Skeletal muscle cell (primary cell): Measurements from ENCODE around the gene SLC12A4.
"Not testable (repeated sequence)": the region's sequence is repeated elsewhere in the genome, so short reads cannot be mapped to it uniquely, and the experiment has no call there.

Experiments
- DNase-seq: peaks from one replicate; pipeline ENCODE4 v3.0.0-alpha.2; 2010; ENCODE audit warnings: low read depth
- H3K4me3 ChIP-seq: 2 replicates; pipeline ENCODE4 v1.5.1; 2011; ENCODE audit warnings: low read depth, mild to moderate bottlenecking, control low read depth, low read length, moderate library complexity

The SLC12A4 gene

GRCh38 chr16:67968400-67969253 is at the start of gene SLC12A4:
TSS of gene SLC12A4 (minus strand) at chr16:67968637. CDS start at chr16:67968553, 84 bp downstream.
- H3K4me3 ChIP-seq: peak within 1 kb of the TSS; percentile 67
- peak; percentile 40 for DNase-seq

- no peak for DNase-seq
- no peak within 1 kb of the TSS for H3K4me3 ChIP-seq
These were observed 47.2 kb upstream of the SLC12A4 start, which contains the start of gene DPEP2NB for GRCh38 chr16:68015681-68016080. TSS of gene DPEP2NB (minus strand) at chr16:68015911. CDS start at chr16:68015770, 141 bp downstream.

- no peak for DNase-seq
- no peak overlapping the region for H3K4me3 ChIP-seq
These were observed 45.0 kb upstream of the SLC12A4 start for GRCh38 chr16:68013440-68013839.

- not testable (repeated sequence) for DNase-seq, H3K4me3 ChIP-seq
These were observed 41.4 kb upstream of the SLC12A4 start for GRCh38 chr16:68009872-68010271.

- no peak for DNase-seq
- H3K4me3 ChIP-seq: no peak overlapping the region
These were observed 40.8 kb upstream of the SLC12A4 start for GRCh38 chr16:68009157-68009735.

GRCh38 chr16:68005786-68006286 is 37.4 kb upstream of the SLC12A4 start:
- H3K4me3 ChIP-seq: no peak overlapping the region
- DNase-seq: no peak

- no peak for DNase-seq
- H3K4me3 ChIP-seq: no peak overlapping the region
These were observed 36.8 kb upstream of the SLC12A4 start for GRCh38 chr16:68005211-68005610.

GRCh38 chr16:68003031-68003430 is 34.6 kb upstream of the SLC12A4 start:
- DNase-seq: peak; percentile 50

GRCh38 chr16:68000450-68000849 is 32.0 kb upstream of the SLC12A4 start:
- DNase-seq: no peak
- H3K4me3 ChIP-seq: no peak overlapping the region

More at GRCh38 chr16:68003031-68003430, 34.6 kb upstream of the SLC12A4 start:
- no peak overlapping the region for H3K4me3 ChIP-seq

- H3K4me3 ChIP-seq: no peak overlapping the region
- DNase-seq: no peak
These were observed 31.5 kb upstream of the SLC12A4 start for GRCh38 chr16:67999985-68000384.

- not testable (repeated sequence) for DNase-seq, H3K4me3 ChIP-seq
These were observed 30.6 kb upstream of the SLC12A4 start, which contains the start of gene DPEP2 for GRCh38 chr16:67998779-67999688. TSS of gene DPEP2 (minus strand) at chr16:67999484. CDS start at chr16:67993212, 6,272 bp downstream.

- DNase-seq, H3K4me3 ChIP-seq: not testable (repeated sequence)
These were observed 29.9 kb upstream of the SLC12A4 start for GRCh38 chr16:67998231-67998778.

- no peak overlapping the region for H3K4me3 ChIP-seq
- no peak for DNase-seq
These were observed 28.2 kb upstream of the SLC12A4 start for GRCh38 chr16:67996666-67997065.

- no peak for DNase-seq
- no peak overlapping the region for H3K4me3 ChIP-seq
These were observed 27.0 kb upstream of the SLC12A4 start for GRCh38 chr16:67995423-67995822.

- not testable (repeated sequence) for DNase-seq, H3K4me3 ChIP-seq
These were observed 25.6 kb upstream of the SLC12A4 start for GRCh38 chr16:67994040-67994408.

GRCh38 chr16:67993207-67994039 is 25.0 kb upstream of the SLC12A4 start:
- DNase-seq: peak; percentile 6
- H3K4me3 ChIP-seq: peak overlapping the region; percentile 31

- no peak overlapping the region for H3K4me3 ChIP-seq
- no peak for DNase-seq
These were observed 24.3 kb upstream of the SLC12A4 start for GRCh38 chr16:67992661-67993206.

GRCh38 chr16:67990018-67990386 is 21.6 kb upstream of the SLC12A4 start:
- H3K4me3 ChIP-seq: no peak overlapping the region
- DNase-seq: no peak
